Activated CD8-positive, alpha-beta memory T cell treated with anti-CD3 and anti-CD28 coated beads for 36 hours (primary cell): Measurements from ENCODE around the gene CCDC80. TPM values are rescaled to one million over a fixed set of nuclear protein-coding genes. Genes with fewer than 3 reads are reported as not detected.

ENCODE experiments used
- CTCF ChIA-PET: fragments of 350-600 bp; sonication (Branson Sonifier 250); formaldehyde crosslinking; loops from one replicate; lab custom pipeline; 2021; ENCODE audit warnings: antibody characterized with exemption; lab: Charles Lee
- POLR2A ChIA-PET: fragments of 350-600 bp; sonication (Branson Sonifier 250); formaldehyde crosslinking; loops from one replicate; lab custom pipeline; 2021; ENCODE audit warnings: antibody characterized with exemption; lab: Charles Lee
- total RNA-seq, 2 experiments: library from RNA; stranded (reverse); gene quantifications; one replicate each; pipeline ENCODE4 v1.2.3, GENCODE V29; 2021

CCDC80 gene
- total RNA-seq, 2 experiments from 2014 or later, result not detected

- CTCF ChIA-PET, result no interaction called here
- POLR2A ChIA-PET, result interaction anchor here (0.6 to 1.1 kb wide), 3 partner anchors 62 to 457 kb away, joined by 3 to 4 read pairs (median 3); no protein-coding TSS in a partner anchor
Observed at GRCh38 chr3:112561484-112561733, 79.5 kb downstream of the CCDC80 start.

- CTCF ChIA-PET, result no interaction called here
- POLR2A ChIA-PET, result interaction anchor here (0.6 kb wide), 1 partner anchor 61 kb away, joined by 3 read pairs; no protein-coding TSS in a partner anchor
Observed at GRCh38 chr3:112560721-112561483, 80.0 kb downstream of the CCDC80 start.

- POLR2A ChIA-PET, result no interaction called here
- CTCF ChIA-PET, result no interaction called here
Observed at GRCh38 chr3:112560307-112560706, 80.6 kb downstream of the CCDC80 start.

GRCh38 chr3:112557976-112558375, 83.0 kb downstream of the CCDC80 start:
- ChIA-PET POLR2A (interaction anchor here (0.6 kb wide), 1 partner anchor 461 kb away, joined by 4 read pairs; no protein-coding TSS in a partner anchor), CTCF (no interaction called here)

- ChIA-PET POLR2A (no interaction called here), CTCF (no interaction called here)
Observed at GRCh38 chr3:112555535-112556170, 85.3 kb downstream of the CCDC80 start.

GRCh38 chr3:112550859-112551258, 90.1 kb downstream of the CCDC80 start:
- ChIA-PET CTCF (no interaction called here), POLR2A (no interaction called here)

Other genes starting within 250 kb of the CCDC80 start
- 10 to 100 TPM; 14.4 to 15.6 TPM for gene BTLA, start 141.7 kb downstream of the CCDC80 start, total RNA-seq
- 10 to 100 TPM; 73.8 to 75.3 TPM for gene ATG3, start 79.2 kb downstream of the CCDC80 start, total RNA-seq
- 10 to 100 TPM; 17.9 to 19.8 TPM for gene SLC35A5, start 79.1 kb downstream of the CCDC80 start, total RNA-seq
- not detected for gene CD200R1L, start 205.7 kb upstream of the CCDC80 start, total RNA-seq